GM23248 (cell line): Measurements from ENCODE around the gene PNRC1. TPM values are rescaled to one million over a fixed set of nuclear protein-coding genes. Genes with fewer than 3 reads are reported as not detected.

Experiments
- DNase-seq: peaks from one replicate; pipeline ENCODE4 v3.0.0-alpha.2; 2015
- H2AFZ ChIP-seq: fragments of 200-600 bp; sonication (generic); 2 replicates; pipeline ENCODE4 v1.6.1; 2016; ENCODE audit warnings: antibody characterized with exemption
- H3F3A ChIP-seq: fragments of 200-600 bp; sonication (generic); 2 replicates; pipeline ENCODE4 v1.6.1; 2016; ENCODE audit warnings: mild to moderate bottlenecking, antibody characterized with exemption, mixed run types; ENCODE audit not compliant: insufficient read depth
- H3K27ac ChIP-seq: fragments of 200-600 bp; sonication (generic); 2 replicates; pipeline ENCODE4 v1.5.1; 2016; ENCODE audit warnings: mild to moderate bottlenecking
- H3K27me3 ChIP-seq: fragments of 200-600 bp; sonication (generic); replicated peaks from 2 replicates; pipeline ENCODE4 v1.6.1; 2016; ENCODE audit warnings: mild to moderate bottlenecking; ENCODE audit not compliant: insufficient read depth
- H3K36me3 ChIP-seq: fragments of 200-600 bp; sonication (generic); 2 replicates; pipeline ENCODE4 v1.6.1; 2016; ENCODE audit warnings: low read depth, mild to moderate bottlenecking
- H3K4me1 ChIP-seq: fragments of 200-600 bp; sonication (generic); 2 replicates; pipeline ENCODE4 v1.6.1; 2016; ENCODE audit warnings: mild to moderate bottlenecking; ENCODE audit not compliant: insufficient read depth
- H3K4me2 ChIP-seq: fragments of 200-600 bp; sonication (generic); one replicate; pipeline ENCODE4 v1.6.1; 2016; ENCODE audit warnings: mild to moderate bottlenecking; ENCODE audit not compliant: unreplicated experiment
- H3K4me3 ChIP-seq: fragments of 200-600 bp; sonication (generic); 2 replicates; pipeline ENCODE4 v1.5.1; 2016; ENCODE audit warnings: mild to moderate bottlenecking
- H3K79me2 ChIP-seq: fragments of 200-600 bp; sonication (generic); 2 replicates; pipeline ENCODE4 v1.6.1; 2016; ENCODE audit warnings: mild to moderate bottlenecking; ENCODE audit not compliant: insufficient read depth
- H3K9ac ChIP-seq: fragments of 200-600 bp; sonication (generic); 2 replicates; pipeline ENCODE4 v1.6.1; 2016; ENCODE audit warnings: mild to moderate bottlenecking
- H3K9me2 ChIP-seq: fragments of 200-600 bp; sonication (generic); 2 replicates; pipeline ENCODE4 v1.6.1; 2016; ENCODE audit warnings: mixed run types, mild to moderate bottlenecking, moderate library complexity; ENCODE audit not compliant: insufficient read depth
- H3K9me3 ChIP-seq: fragments of 200-600 bp; sonication (generic); one replicate; pipeline ENCODE4 v1.6.1; 2017; ENCODE audit warnings: low read depth
- H4K20me1 ChIP-seq: fragments of 200-600 bp; sonication (generic); 2 replicates; pipeline ENCODE4 v1.6.0; 2016; ENCODE audit not compliant: insufficient read depth
- EZH2 ChIP-seq: fragments of 200-600 bp; sonication (generic); IDR thresholded peaks from 2 replicates; pipeline ENCODE4 v1.6.1; 2018; ENCODE audit warnings: antibody characterized with exemption, mild to moderate bottlenecking; ENCODE audit not compliant: insufficient read depth, poor library complexity, severe bottlenecking
- EZH2phosphoT487 ChIP-seq: fragments of 200-600 bp; sonication (generic); IDR thresholded peaks from 2 replicates; pipeline ENCODE4 v1.6.1; 2018; ENCODE audit warnings: antibody characterized with exemption, moderate library complexity, mild to moderate bottlenecking, low read depth; ENCODE audit not compliant: insufficient read depth
- WGBS, 2 experiments: methylation state at CpG; one replicate each; pipeline ENCODE4 v1.1.6; 2015 to 2017; ENCODE audit warnings: low lambda C conversion rate in 2 of 2, low coverage in 1 of 2; ENCODE audit errors: missing lambda C conversion rate in 2 of 2; 5-methylcytosine and 5-hydroxymethylcytosine counted together
- in situ Hi-C: fragments of 300-500 bp; cut with MboI; formaldehyde crosslinking; loops from 2 replicates; pipeline ENCODE4 v1.15.0; 2020
- polyA plus RNA-seq: library from polyadenylated mRNA; unstranded; fragments of >200 nt; fragmentation: Nextera tagmentation; extraction: Ambion mirVana; gene quantifications from 2 replicates; pipeline ENCODE4 v1.2.1, GENCODE V29; 2016
- total RNA-seq: library from RNA; depleted of rRNA; stranded (reverse); fragments of >200 nt; shearing (Covaris generic); gene quantifications from 2 replicates; pipeline ENCODE4 v1.2.3, GENCODE V29; 2014

The PNRC1 gene
- total and polyA plus RNA-seq, 2 experiments from 2014 or later, result 57.9 to 103 TPM

DNA sequence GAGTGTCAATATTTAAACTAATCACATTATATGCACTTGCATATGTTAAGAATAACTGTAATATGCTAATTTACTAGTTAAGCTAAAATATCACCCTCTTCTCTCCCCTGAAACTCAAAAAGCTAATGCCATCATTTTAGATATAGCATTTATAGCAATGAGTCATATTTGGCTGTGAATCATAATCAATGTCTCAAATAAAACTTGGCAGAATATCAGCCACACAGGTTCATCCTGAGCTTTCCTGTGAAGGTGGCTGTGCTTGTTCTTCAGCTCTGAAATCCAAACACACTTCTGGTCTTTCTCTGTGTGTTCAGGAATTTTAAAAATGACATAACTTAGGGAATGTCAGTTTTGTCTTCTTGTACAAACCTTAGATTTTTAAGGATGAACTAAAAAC is 12.8 kb upstream of the PNRC1 start:
- in situ Hi-C loops, result no loop called here
- H3K4me1 ChIP-seq, result no peaks in the 10 kb centered on the region
- H3K27ac ChIP-seq, result no peak overlapping the region
- no peaks in the 10 kb centered on the region for H3F3A ChIP-seq
- no peaks in the 10 kb centered on the region for H3K9me2 ChIP-seq
- H2AFZ ChIP-seq, result no peak overlapping the region
- DNase-seq, result peak; percentile 50
- H3K27me3 ChIP-seq, result no peaks in the 10 kb centered on the region; the same call in 1 of the 2 replicates
- H3K9me3 ChIP-seq, result no peaks in the 10 kb centered on the region
- no peaks in the 10 kb centered on the region for H4K20me1 ChIP-seq
- no peaks in the 10 kb centered on the region for H3K79me2 ChIP-seq
- no peak overlapping the region for H3K4me3 ChIP-seq
- H3K9ac ChIP-seq, result no peak overlapping the region
- H3K4me2 ChIP-seq, result no peak overlapping the region
- TF ChIP-seq EZH2phosphoT487 (no peak), EZH2 (no peak)
- H3K36me3 ChIP-seq, result no peaks in the 10 kb centered on the region

DNA sequence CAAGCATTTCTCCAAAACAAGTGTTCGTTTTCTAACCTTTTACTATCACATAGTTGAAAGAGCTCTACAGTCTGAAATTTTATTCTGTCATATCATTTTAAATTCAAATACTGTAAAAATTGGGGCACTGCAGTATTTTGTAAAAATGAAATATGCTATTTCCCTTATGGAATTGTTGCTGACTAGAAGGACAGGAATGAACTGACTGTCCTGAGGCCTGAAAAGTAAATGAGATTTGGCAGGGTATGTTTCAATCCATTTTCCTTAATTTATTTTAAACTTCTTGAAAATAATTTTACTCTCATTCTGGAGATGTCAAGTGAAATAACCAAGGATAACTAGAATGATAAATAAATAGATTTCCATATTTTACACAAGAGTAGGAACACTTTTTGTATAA is 11.9 kb upstream of the PNRC1 start:
- Histone ChIP-seq H3K4me3 (no peak overlapping the region), H3K9me2 (no peaks in the 10 kb centered on the region), H3K4me2 (no peak overlapping the region), H3K27ac (no peak overlapping the region), H3K36me3 (no peaks in the 10 kb centered on the region), H3K4me1 (no peaks in the 10 kb centered on the region), H3K27me3 (no peaks in the 10 kb centered on the region; the same call in 1 of the 2 replicates), H4K20me1 (no peaks in the 10 kb centered on the region), H3K9me3 (no peaks in the 10 kb centered on the region), H2AFZ (no peak overlapping the region), H3K9ac (no peak overlapping the region), H3F3A (no peaks in the 10 kb centered on the region), H3K79me2 (no peaks in the 10 kb centered on the region)
- TF ChIP-seq EZH2 (no peak), EZH2phosphoT487 (no peak)
- in situ Hi-C loops, result no loop called here
- 76 to 77% methylated on average over 1 of the region's 1 CpG for WGBS, 2 experiments
- no peak for DNase-seq

DNA sequence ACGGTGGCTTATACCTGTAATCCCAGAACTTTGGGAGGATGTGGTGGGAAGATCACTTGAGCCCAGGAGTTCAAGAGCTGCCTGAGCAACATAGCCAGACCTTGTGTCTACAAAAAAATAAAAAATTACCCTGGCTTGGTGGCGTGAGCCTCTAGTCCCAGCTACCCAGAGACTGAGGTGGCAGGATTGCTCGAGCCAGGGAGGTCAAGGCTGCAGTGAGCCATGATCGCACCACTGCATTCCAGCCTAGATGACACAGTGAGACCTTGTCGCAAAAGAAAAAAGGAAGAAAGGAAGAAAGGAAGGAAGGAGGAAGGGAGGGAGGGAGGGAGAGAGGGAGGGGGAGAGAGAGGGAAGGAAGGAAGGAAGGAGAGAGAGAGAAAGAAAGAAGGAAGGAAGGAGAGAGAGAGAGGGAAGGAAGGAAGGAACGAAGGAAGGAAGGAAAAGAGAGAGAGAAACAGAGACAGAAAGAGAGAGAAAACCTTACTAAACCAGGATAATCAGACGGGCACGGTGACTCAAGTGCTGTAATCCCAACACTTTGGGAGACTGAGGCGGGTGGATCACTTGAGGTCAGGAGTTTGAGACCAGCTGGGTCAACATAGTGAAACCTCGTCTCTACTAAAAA is 10.9 kb upstream of the PNRC1 start:
- in situ Hi-C loops, result no loop called here
- 82 to 85% methylated on average over 10 of the region's 10 CpGs for WGBS, 2 experiments

DNA sequence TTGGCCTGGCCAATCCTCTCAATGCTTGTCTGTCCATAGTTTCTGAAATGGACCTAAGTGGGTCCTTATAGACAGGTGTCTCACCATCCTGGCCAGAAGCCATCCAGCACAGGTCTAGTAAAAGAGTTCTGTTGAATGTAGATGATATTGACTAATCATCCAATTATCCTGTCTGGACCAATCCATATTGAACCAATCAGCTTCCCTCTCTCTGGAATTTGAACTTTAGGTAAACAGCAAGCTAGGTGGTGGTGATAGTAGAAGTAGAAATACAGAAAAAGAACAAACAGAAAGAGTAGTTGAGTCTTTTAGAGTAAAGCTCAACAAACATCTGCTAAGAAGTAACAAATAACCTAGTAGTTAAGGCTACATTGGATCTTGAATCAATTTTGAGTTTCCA is 9.5 kb upstream of the PNRC1 start:
- Histone ChIP-seq H2AFZ (no peak overlapping the region), H3K4me2 (no peak overlapping the region), H3F3A (no peaks in the 10 kb centered on the region), H3K9ac (no peak overlapping the region), H3K9me3 (no peaks in the 10 kb centered on the region), H3K27ac (no peak overlapping the region), H3K4me3 (no peak overlapping the region), H4K20me1 (no peaks in the 10 kb centered on the region), H3K79me2 (no peaks in the 10 kb centered on the region), H3K36me3 (no peaks in the 10 kb centered on the region), H3K9me2 (no peaks in the 10 kb centered on the region), H3K4me1 (no peaks in the 10 kb centered on the region), H3K27me3 (no peaks in the 10 kb centered on the region; the same call in 1 of the 2 replicates)
- in situ Hi-C loops, result no loop called here
- TF ChIP-seq EZH2phosphoT487 (no peak), EZH2 (no peak)
- DNase-seq, result no peak

More for the DNA sequence above, 10.9 kb upstream of the PNRC1 start:
- no peaks in the 10 kb centered on the region for H3K4me1 ChIP-seq
- DNase-seq, result no peak
- no peak overlapping the region for H2AFZ ChIP-seq
- H3K9me2 ChIP-seq, result no peaks in the 10 kb centered on the region
- TF ChIP-seq EZH2phosphoT487 (no peak), EZH2 (no peak)
- H3K27me3 ChIP-seq, result no peaks in the 10 kb centered on the region; the same call in 1 of the 2 replicates
- no peaks in the 10 kb centered on the region for H3F3A ChIP-seq
- H3K27ac ChIP-seq, result no peak overlapping the region
- no peaks in the 10 kb centered on the region for H3K9me3 ChIP-seq
- no peaks in the 10 kb centered on the region for H3K79me2 ChIP-seq
- no peak overlapping the region for H3K9ac ChIP-seq
- no peak overlapping the region for H3K4me3 ChIP-seq
- no peaks in the 10 kb centered on the region for H4K20me1 ChIP-seq
- H3K36me3 ChIP-seq, result no peaks in the 10 kb centered on the region
- no peak overlapping the region for H3K4me2 ChIP-seq

DNA sequence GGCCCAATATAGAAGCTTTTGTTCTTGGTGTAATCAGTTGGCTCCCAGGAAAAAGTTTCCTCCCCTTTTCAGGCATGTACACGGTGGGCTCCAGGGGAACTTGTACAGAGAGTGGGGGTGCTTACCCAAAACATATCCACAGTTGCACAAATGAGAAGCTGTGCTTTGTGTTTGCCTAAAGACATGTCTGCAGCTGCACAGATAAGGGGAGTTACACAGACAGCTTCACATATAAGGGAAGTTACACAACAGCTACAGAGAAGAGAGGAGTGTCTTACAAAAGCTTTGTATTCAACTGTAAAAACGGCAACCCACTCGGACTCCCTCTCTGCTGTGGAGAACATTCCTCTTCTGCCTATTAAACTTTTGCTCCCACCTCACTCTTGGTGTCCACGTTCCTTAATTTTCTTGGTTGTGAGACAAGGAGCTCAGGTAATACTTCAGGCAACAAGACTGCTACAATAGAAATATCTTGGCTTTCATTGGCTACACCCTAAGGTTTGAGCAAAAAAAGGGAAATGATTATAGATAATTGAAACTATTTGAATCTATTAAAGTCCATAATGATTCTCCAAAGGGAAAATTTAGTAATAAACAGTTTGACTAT is 7.4 kb upstream of the PNRC1 start:
- Histone ChIP-seq H3K79me2 (no peaks in the 10 kb centered on the region), H4K20me1 (no peaks in the 10 kb centered on the region), H3K9ac (no peak overlapping the region), H3K4me1 (no peaks in the 10 kb centered on the region), H3K9me2 (no peaks in the 10 kb centered on the region), H3F3A (no peaks in the 10 kb centered on the region), H3K36me3 (no peaks in the 10 kb centered on the region), H3K4me3 (no peak overlapping the region), H3K9me3 (no peaks in the 10 kb centered on the region), H3K27ac (no peak overlapping the region), H2AFZ (no peak overlapping the region), H3K4me2 (no peak overlapping the region), H3K27me3 (no peaks in the 10 kb centered on the region)
- 66% methylated on average over 4 of the region's 4 CpGs for WGBS, 2 experiments
- no peak for TF ChIP-seq EZH2phosphoT487
- no peak for TF ChIP-seq EZH2
- no peak for DNase-seq
- in situ Hi-C loops, result no loop called here
